Measurements from ENCODE around the gene DNAJB13.

GRCh38 chr11:74013141-74013540 is 62.3 kb downstream of the DNAJB13 start:
- TF ChIP-seq CTCF (IDR thresholded peaks at IDR 0.05; ENCODE audit: insufficient read depth, low read depth, low read length) (no peak), EZH2 (IDR thresholded peaks at IDR 0.05; ENCODE audit: insufficient read depth, low read length) (no peak)
